Gastrocnemius medialis (tissue), 4 donors: ENCODE data around the gene ARHGAP25.

ENCODE experiments used
- CTCF ChIP-seq, 5 experiments: fragments of 450-650 bp in 3 of 5; fragments of 200-600 bp in 2 of 5; sonication (generic) in 2 of 5; IDR thresholded peaks in 4 of 5; conservative IDR thresholded peaks in 1 of 5; 1 replicate in 4 of 5; 2 replicates in 1 of 5; pipeline ENCODE4 v1.5.1; 2016 to 2019; ENCODE audit warnings: antibody characterized with exemption in 5 of 5, mild to moderate bottlenecking in 3 of 5, moderate library complexity in 3 of 5
- POLR2A ChIP-seq, 2 donors: fragments of 450-650 bp; IDR thresholded peaks; one replicate each; pipeline ENCODE4 v1.6.1; 2017; ENCODE audit warnings: antibody characterized with exemption in 2 of 2, mild to moderate bottlenecking in 2 of 2, moderate library complexity in 2 of 2

- TF ChIP-seq CTCF (IDR thresholded peaks at IDR 0.05 in 4 of 5, conservative IDR thresholded peaks at IDR 0.05 in 1 of 5), result no peak
- no peak for TF ChIP-seq POLR2A (IDR thresholded peaks at IDR 0.05)
Measured at GRCh38 chr2:68861330-68861729, 126.7 kb downstream of the ARHGAP25 start.
